IgD-negative memory B cell (primary cell): Measurements from ENCODE around the gene ACIN1. TPM values are rescaled to one million over a fixed set of nuclear protein-coding genes. Genes with fewer than 3 reads are reported as not detected.

Experiments used
- H3K27ac Mint-ChIP-seq, 3 donors: one replicate each; pipeline ENCODE4 v1.8.0; 2020 to 2022; ENCODE audit warnings: mild to moderate bottlenecking in 3 of 3, mixed read lengths in 3 of 3, moderate library complexity in 1 of 3
- H3K27me3 Mint-ChIP-seq: one replicate; pipeline ENCODE4 v1.8.0; 2021; ENCODE audit warnings: mixed read lengths
- H3K36me3 Mint-ChIP-seq: one replicate; pipeline ENCODE4 v1.8.0; 2020; ENCODE audit warnings: mild to moderate bottlenecking, mixed read lengths
- H3K4me1 Mint-ChIP-seq, 3 donors: one replicate each; pipeline ENCODE4 v1.8.0; 2020 to 2022; ENCODE audit warnings: mixed read lengths in 3 of 3, mild to moderate bottlenecking in 1 of 3
- H3K4me3 Mint-ChIP-seq, 4 donors: one replicate each; pipeline ENCODE4 v1.8.0; 2020 to 2022; ENCODE audit warnings: mild to moderate bottlenecking in 4 of 4, mixed read lengths in 4 of 4, moderate library complexity in 3 of 4
- H3K9me3 Mint-ChIP-seq, 3 donors: one replicate each; pipeline ENCODE4 v1.8.0; 2020 to 2021; ENCODE audit warnings: mixed read lengths in 3 of 3, mild to moderate bottlenecking in 1 of 3
- polyA plus RNA-seq: library from polyadenylated mRNA; unstranded; fragments of 300-500 nt; fragmentation: Illumina TruSeq; gene quantifications from one replicate; pipeline ENCODE4 v1.2.3, GENCODE V29; 2021

The ACIN1 gene
- polyA plus RNA-seq, 1 donor from 2014 or later: 18.8 TPM

DNA sequence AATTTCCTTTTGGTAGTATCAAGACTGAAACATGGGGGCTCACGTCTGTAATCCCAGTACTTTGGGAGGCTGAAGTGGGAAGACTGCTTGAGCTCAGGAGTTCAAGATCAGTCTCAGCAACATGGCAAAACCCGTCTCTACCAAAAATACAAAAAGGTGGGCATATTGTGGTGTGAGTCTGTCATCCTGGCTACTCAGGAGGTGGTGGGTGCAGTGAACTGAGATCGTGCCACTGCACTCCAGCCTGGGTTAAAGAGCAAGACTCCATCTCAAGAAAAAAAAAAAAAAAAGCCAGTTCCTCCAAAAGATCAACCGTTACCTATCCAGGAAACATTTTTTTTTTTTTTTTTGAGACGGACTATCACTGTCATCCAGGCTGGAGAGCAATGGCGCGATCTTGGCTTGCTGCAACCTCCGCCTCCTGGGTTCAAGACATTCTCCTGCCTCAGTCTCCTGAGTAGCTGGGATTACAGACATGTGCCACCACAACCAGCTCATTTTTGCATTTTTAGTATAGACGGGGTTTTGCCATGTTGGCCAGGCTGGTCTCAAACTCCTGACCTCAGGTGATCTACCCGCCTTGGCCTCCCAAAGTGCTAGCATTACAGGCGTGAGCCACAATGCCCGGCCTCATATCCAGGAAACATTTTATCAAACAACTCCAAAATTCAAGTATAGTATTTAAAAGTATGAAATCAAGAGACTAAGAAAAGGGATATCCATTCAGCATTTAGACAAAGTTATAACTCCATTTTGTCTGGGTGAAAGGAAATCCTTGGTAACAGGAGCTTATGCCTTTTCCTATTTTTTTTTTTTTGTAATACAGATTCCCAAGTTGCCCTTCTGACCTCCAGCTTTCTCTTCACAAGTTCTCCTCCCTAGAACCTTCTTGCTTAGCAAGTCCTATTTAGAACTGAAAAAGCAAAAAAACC, 3.4 kb downstream of the ACIN1 start:
- Mint-ChIP-seq H3K4me1 (peaks cover 5 to 25% (median 13%) of the 10 kb centered on the region in 3 donors), H3K4me3 (peak overlapping the region in 1 of 4 donors; percentile 56), H3K27me3 (no peaks in the 10 kb centered on the region), H3K27ac (no peak overlapping the region), H3K9me3 (no peaks in the 10 kb centered on the region), H3K36me3 (peaks cover 3% of the 10 kb centered on the region)

GRCh38 chr14:23090254-23090636, 4.7 kb downstream of the ACIN1 start:
- no peaks in the 10 kb centered on the region for H3K27me3 Mint-ChIP-seq
- H3K4me3 Mint-ChIP-seq: peak overlapping the region in 1 of 4 donors; percentile 67
- H3K9me3 Mint-ChIP-seq: no peaks in the 10 kb centered on the region
- peaks cover 6% of the 10 kb centered on the region for H3K36me3 Mint-ChIP-seq
- no peak overlapping the region for H3K27ac Mint-ChIP-seq
- peaks cover 5 to 25% (median 13%) of the 10 kb centered on the region in 3 donors for H3K4me1 Mint-ChIP-seq

GRCh38 chr14:23089498-23090253, 5.3 kb downstream of the ACIN1 start:
- no peak overlapping the region for H3K27ac Mint-ChIP-seq
- H3K4me3 Mint-ChIP-seq: peak overlapping the region in 1 of 4 donors; percentile 40

DNA sequence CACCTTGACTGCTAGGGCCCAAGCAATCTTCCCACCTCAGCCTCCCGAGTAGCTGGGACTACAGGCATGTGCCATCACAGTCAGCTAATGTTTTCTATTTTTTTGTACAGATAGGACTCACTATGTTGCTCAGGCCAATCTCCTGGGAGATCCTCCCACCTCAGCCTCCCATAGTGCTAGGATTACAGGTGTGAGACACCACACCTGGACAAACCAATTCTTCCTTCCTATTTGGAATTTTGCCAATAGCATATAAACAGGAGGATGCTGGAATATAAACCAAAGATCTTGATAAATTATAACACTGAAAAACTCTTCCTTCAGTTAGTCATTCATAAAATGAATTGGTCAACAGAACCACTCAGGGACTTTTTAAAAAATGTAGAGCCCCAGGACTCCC, 8.4 kb downstream of the ACIN1 start:
- Mint-ChIP-seq H3K36me3 (peaks cover 6% of the 10 kb centered on the region), H3K9me3 (no peaks in the 10 kb centered on the region), H3K4me3 (no peak overlapping the region), H3K27me3 (no peaks in the 10 kb centered on the region), H3K27ac (peak overlapping the region in 1 of 3 donors; percentile 67), H3K4me1 (peaks cover 5 to 10% (median 5%) of the 10 kb centered on the region in 3 donors)

More at GRCh38 chr14:23089498-23090253, 5.3 kb downstream of the ACIN1 start:
- Mint-ChIP-seq H3K27me3 (no peaks in the 10 kb centered on the region), H3K4me1 (peaks cover 5 to 25% (median 13%) of the 10 kb centered on the region in 3 donors), H3K36me3 (peaks cover 6% of the 10 kb centered on the region), H3K9me3 (no peaks in the 10 kb centered on the region)

- H3K27ac Mint-ChIP-seq: no peak overlapping the region
- no peaks in the 10 kb centered on the region for H3K27me3 Mint-ChIP-seq
- peaks cover 6% of the 10 kb centered on the region for H3K36me3 Mint-ChIP-seq
- no peaks in the 10 kb centered on the region for H3K9me3 Mint-ChIP-seq
- peaks cover 5 to 9% (median 5%) of the 10 kb centered on the region in 3 donors for H3K4me1 Mint-ChIP-seq
- peak overlapping the region in 1 of 4 donors; percentile 16 for H3K4me3 Mint-ChIP-seq
Measured at GRCh38 chr14:23085458-23085857, 9.5 kb downstream of the ACIN1 start.

DNA sequence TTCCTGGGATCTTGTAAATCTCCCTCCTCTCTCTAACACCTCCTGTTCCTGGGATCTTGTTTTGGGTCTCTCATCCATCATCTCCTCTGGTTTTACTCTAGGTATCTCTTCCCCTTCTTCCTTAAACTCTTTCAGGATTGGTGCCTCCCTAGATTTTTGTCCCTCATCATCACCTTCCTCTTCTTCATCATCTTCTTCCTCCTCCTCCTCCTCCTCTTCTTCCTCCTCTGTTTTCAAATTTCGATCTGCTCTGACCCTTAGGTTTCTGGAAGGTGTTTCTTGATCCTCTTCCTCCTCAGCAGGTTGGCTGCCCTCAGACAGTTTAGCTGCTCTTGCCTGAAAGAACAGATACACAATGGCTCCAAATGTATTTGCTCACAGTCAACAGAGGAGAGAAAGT, 14.5 kb downstream of the ACIN1 start:
- Mint-ChIP-seq H3K9me3 (no peaks in the 10 kb centered on the region), H3K27ac (no peak overlapping the region), H3K4me1 (no peaks in the 10 kb centered on the region), H3K36me3 (no peaks in the 10 kb centered on the region), H3K27me3 (no peaks in the 10 kb centered on the region), H3K4me3 (no peak overlapping the region)

- Mint-ChIP-seq H3K27ac (peak overlapping the region in 1 of 3 donors; percentile 46), H3K4me1 (no peaks in the 10 kb centered on the region), H3K27me3 (no peaks in the 10 kb centered on the region), H3K9me3 (no peaks in the 10 kb centered on the region), H3K36me3 (no peaks in the 10 kb centered on the region), H3K4me3 (no peak overlapping the region)
Measured at GRCh38 chr14:23079716-23080115, 15.2 kb downstream of the ACIN1 start.

GRCh38 chr14:23078692-23079116, 16.2 kb downstream of the ACIN1 start:
- H3K4me3 Mint-ChIP-seq: no peak overlapping the region
- H3K4me1 Mint-ChIP-seq: no peaks in the 10 kb centered on the region
- H3K27ac Mint-ChIP-seq: peak overlapping the region in 1 of 3 donors; percentile 32
- no peaks in the 10 kb centered on the region for H3K36me3 Mint-ChIP-seq
- H3K27me3 Mint-ChIP-seq: no peaks in the 10 kb centered on the region
- H3K9me3 Mint-ChIP-seq: no peaks in the 10 kb centered on the region

GRCh38 chr14:23077962-23078361, 17.0 kb downstream of the ACIN1 start:
- Mint-ChIP-seq H3K4me1 (no peaks in the 10 kb centered on the region), H3K9me3 (no peaks in the 10 kb centered on the region), H3K27ac (peak overlapping the region in 2 of 3 donors; percentile 32 to 57), H3K36me3 (no peaks in the 10 kb centered on the region), H3K4me3 (no peak overlapping the region), H3K27me3 (no peaks in the 10 kb centered on the region)

GRCh38 chr14:23076785-23077408, 18.0 kb downstream of the ACIN1 start:
- no peaks in the 10 kb centered on the region for H3K27me3 Mint-ChIP-seq
- no peaks in the 10 kb centered on the region for H3K9me3 Mint-ChIP-seq
- peak overlapping the region in 2 of 3 donors; percentile 35 to 39 for H3K27ac Mint-ChIP-seq
- no peaks in the 10 kb centered on the region for H3K36me3 Mint-ChIP-seq
- peaks cover 1 to 8% (median 4%) of the 10 kb centered on the region in 3 donors for H3K4me1 Mint-ChIP-seq
- no peak overlapping the region for H3K4me3 Mint-ChIP-seq

DNA sequence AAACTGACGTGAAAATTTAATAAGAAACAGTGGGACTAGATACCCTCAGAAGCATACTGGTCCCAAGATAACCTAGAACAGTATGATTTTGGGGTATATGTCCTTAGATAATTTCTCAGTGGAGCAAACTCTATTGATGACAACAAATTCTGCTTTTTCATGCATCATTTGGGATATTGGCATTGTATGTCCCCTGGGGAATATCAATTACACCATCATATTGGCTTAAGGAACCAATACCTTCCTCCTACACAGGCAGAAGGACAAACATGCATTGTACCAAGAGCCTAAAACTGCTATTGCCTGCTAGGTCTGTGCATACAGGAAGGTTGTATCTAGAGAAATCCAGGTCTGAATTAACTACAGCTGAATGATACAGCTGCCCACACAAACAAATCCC, 20.0 kb downstream of the ACIN1 start:
- H3K4me3 Mint-ChIP-seq: no peak overlapping the region

GRCh38 chr14:23071921-23072539, 22.9 kb downstream of the ACIN1 start:
- Mint-ChIP-seq H3K27ac (peak overlapping the region in 2 of 3 donors; percentile 88 to 93), H3K4me1 (peaks cover 20 to 30% (median 25%) of the 10 kb centered on the region in 3 donors), H3K9me3 (no peaks in the 10 kb centered on the region), H3K36me3 (no peaks in the 10 kb centered on the region), H3K27me3 (no peaks in the 10 kb centered on the region), H3K4me3 (peak overlapping the region; percentile 88 to 98 (median 95))

More for the DNA sequence above, 20.0 kb downstream of the ACIN1 start:
- H3K9me3 Mint-ChIP-seq: no peaks in the 10 kb centered on the region
- no peaks in the 10 kb centered on the region for H3K27me3 Mint-ChIP-seq
- H3K4me1 Mint-ChIP-seq: peaks cover 14 to 23% (median 18%) of the 10 kb centered on the region in 3 donors
- H3K27ac Mint-ChIP-seq: no peak overlapping the region
- no peaks in the 10 kb centered on the region for H3K36me3 Mint-ChIP-seq

DNA sequence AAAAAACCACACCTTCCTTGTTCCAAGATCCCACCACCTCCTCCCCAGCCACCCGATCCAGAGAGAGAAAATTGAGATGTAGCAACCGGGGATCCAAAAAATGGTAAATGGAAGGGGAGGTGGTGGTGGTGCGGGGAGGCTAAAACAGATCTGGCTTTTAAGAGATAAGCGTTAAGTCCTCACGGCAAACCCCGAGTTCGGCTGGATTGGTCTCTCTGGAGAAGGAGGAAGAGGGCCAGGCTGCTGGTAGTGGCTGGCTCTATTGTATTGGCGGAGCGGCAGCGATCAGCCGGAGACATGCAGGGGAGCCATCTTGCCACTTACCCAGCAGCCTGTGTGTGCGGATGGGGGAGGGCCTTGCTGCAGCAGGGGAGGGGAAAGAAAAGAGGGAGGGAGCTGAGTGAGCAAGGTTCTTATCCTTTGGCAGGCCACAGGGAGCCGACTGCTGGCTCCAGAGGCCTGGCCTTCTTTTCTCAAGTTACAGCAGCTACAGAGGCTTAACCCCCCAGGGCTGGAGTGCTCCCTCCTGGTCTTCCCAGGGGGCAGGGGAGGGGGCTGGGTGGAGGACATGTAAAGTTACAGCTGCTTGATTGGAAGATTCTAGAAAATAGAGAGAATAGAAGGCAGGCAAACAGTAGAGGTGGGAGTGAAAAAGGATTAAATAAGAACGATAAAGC, 23.6 kb downstream of the ACIN1 start:
- Mint-ChIP-seq H3K27me3 (no peaks in the 10 kb centered on the region), H3K4me1 (peaks cover 20 to 30% (median 25%) of the 10 kb centered on the region in 3 donors), H3K36me3 (no peaks in the 10 kb centered on the region), H3K27ac (peak overlapping the region; percentile 88 to 94 (median 93)), H3K4me3 (peak overlapping the region; percentile 88 to 98 (median 95)), H3K9me3 (no peaks in the 10 kb centered on the region)
